Head of caudate nucleus (tissue), 42 donors: ENCODE results near the gene CEP164.
A peak's percentile ranks its signal among the peaks of the same experiment; 100 is the strongest.
"Not testable (repeated sequence)": the region's sequence is repeated elsewhere in the genome, so short reads cannot be mapped to it uniquely, and the experiment has no call there.

Source experiments
- DNase-seq, 42 donors: peaks; one replicate each; pipeline versions ENCODE4 v3.0.0 to v3.0.0-alpha.2; 2020 to 2021; ENCODE audit warnings: mixed read lengths in 7 of 42
- intact Hi-C: fragments of 100-400 bp; cut with DNase I; formaldehyde crosslinking; loops from one replicate; pipeline ENCODE4 v1.15.0; 2022

Gene CEP164

GRCh38 chr11:117385906-117386305 lies 58.3 kb downstream of the CEP164 start:
- DNase-seq, result peak in 2 of 42 donors; percentile 23 to 26
- intact Hi-C loops, result no loop called here

GRCh38 chr11:117387992-117388755 lies 60.5 kb downstream of the CEP164 start:
- intact Hi-C loops, result no loop called here
- DNase-seq, result peak in 1 of 42 donors; percentile 8

- intact Hi-C loops, result no loop called here
- peak in 1 of 42 donors; percentile 12 for DNase-seq
Observed at GRCh38 chr11:117390743-117391142, 63.1 kb downstream of the CEP164 start.

GRCh38 chr11:117391181-117391580 lies 63.5 kb downstream of the CEP164 start:
- intact Hi-C loops, result no loop called here

GRCh38 chr11:117392001-117392690 lies 64.5 kb downstream of the CEP164 start:
- peak in 1 of 42 donors; percentile 19 for DNase-seq

More at GRCh38 chr11:117391181-117391580, 63.5 kb downstream of the CEP164 start:
- DNase-seq, result peak in 2 of 42 donors; percentile 6 to 34

GRCh38 chr11:117392979-117393378 lies 65.3 kb downstream of the CEP164 start:
- intact Hi-C loops, result no loop called here
- DNase-seq, result no peak

More at GRCh38 chr11:117392001-117392690, 64.5 kb downstream of the CEP164 start:
- intact Hi-C loops, result no loop called here

- intact Hi-C loops, result no loop called here
- DNase-seq, result no peak
Observed at GRCh38 chr11:117394221-117394925, 66.7 kb downstream of the CEP164 start.

- intact Hi-C loops, result no loop called here
Observed at GRCh38 chr11:117395476-117395875, 67.8 kb downstream of the CEP164 start.

GRCh38 chr11:117396970-117397369 lies 69.3 kb downstream of the CEP164 start:
- intact Hi-C loops, result no loop called here

More at GRCh38 chr11:117395476-117395875, 67.8 kb downstream of the CEP164 start:
- DNase-seq, result peak in 19 of 42 donors; percentile 9 to 78 (median 41)

GRCh38 chr11:117398618-117399017 lies 71.0 kb downstream of the CEP164 start:
- DNase-seq, result peak in 1 of 42 donors; percentile 3
- intact Hi-C loops, result not testable (repeated sequence)

More at GRCh38 chr11:117396970-117397369, 69.3 kb downstream of the CEP164 start:
- DNase-seq, result no peak

- DNase-seq, intact Hi-C loops: not testable (repeated sequence)
Observed at GRCh38 chr11:117399100-117399840, 71.6 kb downstream of the CEP164 start.

- intact Hi-C loops, DNase-seq: not testable (repeated sequence)
Observed at GRCh38 chr11:117405898-117406297, 78.2 kb downstream of the CEP164 start.

- intact Hi-C loops, result no loop called here
- DNase-seq, result no peak
Observed at GRCh38 chr11:117407016-117407415, 79.4 kb downstream of the CEP164 start.

- intact Hi-C loops, result no loop called here
- peak in 2 of 42 donors; percentile 7 to 16 for DNase-seq
Observed at GRCh38 chr11:117408356-117408755, 80.7 kb downstream of the CEP164 start.

- intact Hi-C loops, result no loop called here
- DNase-seq, result peak in 2 of 42 donors; percentile 15 to 16
Observed at GRCh38 chr11:117409511-117409910, 81.9 kb downstream of the CEP164 start.

GRCh38 chr11:117410238-117410637 lies 82.6 kb downstream of the CEP164 start:
- intact Hi-C loops, result no loop called here

GRCh38 chr11:117410861-117411710 lies 83.4 kb downstream of the CEP164 start:
- no peak for DNase-seq
- intact Hi-C loops, result no loop called here

More at GRCh38 chr11:117410238-117410637, 82.6 kb downstream of the CEP164 start:
- no peak for DNase-seq

GRCh38 chr11:117411736-117412135 lies 84.1 kb downstream of the CEP164 start:
- intact Hi-C loops, result no loop called here
- no peak for DNase-seq
